ENCODE measurements around the gene MIX23. TPM values are rescaled to one million over a fixed set of nuclear protein-coding genes. Genes with fewer than 3 reads are reported as not detected.

The MIX23 gene
- total RNA-seq, 1 donor from 2014 or later, result 33.2 TPM

- peaks cover 1% of the 10 kb centered on the region for H3K27me3 Mint-ChIP-seq (ENCODE audit: unreplicated experiment)
- DNase-seq (ENCODE audit: low spot score), result no peak
- H3K4me1 Mint-ChIP-seq (ENCODE audit: unreplicated experiment), result no peaks in the 10 kb centered on the region
- TF ChIP-seq CTCF (IDR thresholded peaks at IDR 0.05; ENCODE audit: unreplicated experiment), result no peak
- H3K9me3 Mint-ChIP-seq (ENCODE audit: unreplicated experiment), result no peaks in the 10 kb centered on the region
- H3K27ac Mint-ChIP-seq (ENCODE audit: unreplicated experiment), result no peak overlapping the region
- no peak overlapping the region for H3K4me3 Mint-ChIP-seq (ENCODE audit: unreplicated experiment)
- H3K36me3 Mint-ChIP-seq (ENCODE audit: low read depth, unreplicated experiment), result no peaks in the 10 kb centered on the region
These were observed 57.3 kb downstream of the MIX23 start for GRCh38 chr3:122325769-122326168.

- DNase-seq (ENCODE audit: low spot score), result no peak
- no peak for TF ChIP-seq CTCF (IDR thresholded peaks at IDR 0.05; ENCODE audit: unreplicated experiment)
- Mint-ChIP-seq H3K9me3 (ENCODE audit: unreplicated experiment) (no peaks in the 10 kb centered on the region), H3K4me3 (ENCODE audit: unreplicated experiment) (no peak within 1 kb of the TSS), H3K4me1 (ENCODE audit: unreplicated experiment) (no peaks in the 10 kb centered on the region), H3K36me3 (ENCODE audit: low read depth, unreplicated experiment) (no peaks in the 10 kb centered on the region), H3K27ac (ENCODE audit: unreplicated experiment) (no peak within 1 kb of the TSS), H3K27me3 (ENCODE audit: unreplicated experiment) (no peaks in the 10 kb centered on the region)
These were observed 58.1 kb downstream of the MIX23 start, which contains the start of gene CSTA for GRCh38 chr3:122324871-122325323. TSS of gene CSTA (plus strand) at chr3:122325248. CDS start at chr3:122325293, 45 bp downstream.

- H3K9me3 Mint-ChIP-seq (ENCODE audit: unreplicated experiment), result no peaks in the 10 kb centered on the region
- no peak overlapping the region for H3K4me3 Mint-ChIP-seq (ENCODE audit: unreplicated experiment)
- no peak for DNase-seq (ENCODE audit: low spot score)
- no peak for TF ChIP-seq CTCF (IDR thresholded peaks at IDR 0.05; ENCODE audit: unreplicated experiment)
- H3K4me1 Mint-ChIP-seq (ENCODE audit: unreplicated experiment), result no peaks in the 10 kb centered on the region
- no peaks in the 10 kb centered on the region for H3K27me3 Mint-ChIP-seq (ENCODE audit: unreplicated experiment)
- no peak overlapping the region for H3K27ac Mint-ChIP-seq (ENCODE audit: unreplicated experiment)
- no peaks in the 10 kb centered on the region for H3K36me3 Mint-ChIP-seq (ENCODE audit: low read depth, unreplicated experiment)
These were observed 60.6 kb downstream of the MIX23 start for GRCh38 chr3:122322095-122323075.

- Mint-ChIP-seq H3K9me3 (ENCODE audit: unreplicated experiment) (no peaks in the 10 kb centered on the region), H3K27ac (ENCODE audit: unreplicated experiment) (no peak overlapping the region), H3K36me3 (ENCODE audit: low read depth, unreplicated experiment) (no peaks in the 10 kb centered on the region), H3K27me3 (ENCODE audit: unreplicated experiment) (no peaks in the 10 kb centered on the region), H3K4me1 (ENCODE audit: unreplicated experiment) (no peaks in the 10 kb centered on the region), H3K4me3 (ENCODE audit: unreplicated experiment) (no peak overlapping the region)
- TF ChIP-seq CTCF (IDR thresholded peaks at IDR 0.05; ENCODE audit: unreplicated experiment), result no peak
- DNase-seq (ENCODE audit: low spot score), result no peak
These were observed 64.4 kb downstream of the MIX23 start for GRCh38 chr3:122318620-122319019.

GRCh38 chr3:122316368-122316767 lies 66.7 kb downstream of the MIX23 start:
- Mint-ChIP-seq H3K4me1 (ENCODE audit: unreplicated experiment) (no peaks in the 10 kb centered on the region), H3K27me3 (ENCODE audit: unreplicated experiment) (no peaks in the 10 kb centered on the region), H3K4me3 (ENCODE audit: unreplicated experiment) (no peak overlapping the region), H3K36me3 (ENCODE audit: low read depth, unreplicated experiment) (no peaks in the 10 kb centered on the region), H3K27ac (ENCODE audit: unreplicated experiment) (no peak overlapping the region), H3K9me3 (ENCODE audit: unreplicated experiment) (no peaks in the 10 kb centered on the region)
- TF ChIP-seq CTCF (IDR thresholded peaks at IDR 0.05; ENCODE audit: unreplicated experiment), result no peak
- no peak for DNase-seq (ENCODE audit: low spot score)
